Body of pancreas (tissue), 4 donors: ENCODE measurements around the gene LRRC1.

Experiments
- POLR2A ChIP-seq, 3 donors: fragments of 450-650 bp; IDR thresholded peaks; one replicate each; pipeline ENCODE4 v1.6.1; 2016; ENCODE audit warnings: antibody characterized with exemption in 3 of 3, mild to moderate bottlenecking in 2 of 3
- TF ChIP-seq, protein P1 (sequence below), 7 experiments: fragments of 450-650 bp in 4 of 7; fragments of 200-600 bp in 3 of 7; sonication (generic) in 3 of 7; IDR thresholded peaks; one replicate each; pipeline ENCODE4 v1.5.1; 2016 to 2019; ENCODE audit warnings: antibody characterized with exemption in 7 of 7

GRCh38 chr6:53850527-53850926 lies 55.7 kb downstream of the LRRC1 start:
- TF ChIP-seq, protein P1, sequence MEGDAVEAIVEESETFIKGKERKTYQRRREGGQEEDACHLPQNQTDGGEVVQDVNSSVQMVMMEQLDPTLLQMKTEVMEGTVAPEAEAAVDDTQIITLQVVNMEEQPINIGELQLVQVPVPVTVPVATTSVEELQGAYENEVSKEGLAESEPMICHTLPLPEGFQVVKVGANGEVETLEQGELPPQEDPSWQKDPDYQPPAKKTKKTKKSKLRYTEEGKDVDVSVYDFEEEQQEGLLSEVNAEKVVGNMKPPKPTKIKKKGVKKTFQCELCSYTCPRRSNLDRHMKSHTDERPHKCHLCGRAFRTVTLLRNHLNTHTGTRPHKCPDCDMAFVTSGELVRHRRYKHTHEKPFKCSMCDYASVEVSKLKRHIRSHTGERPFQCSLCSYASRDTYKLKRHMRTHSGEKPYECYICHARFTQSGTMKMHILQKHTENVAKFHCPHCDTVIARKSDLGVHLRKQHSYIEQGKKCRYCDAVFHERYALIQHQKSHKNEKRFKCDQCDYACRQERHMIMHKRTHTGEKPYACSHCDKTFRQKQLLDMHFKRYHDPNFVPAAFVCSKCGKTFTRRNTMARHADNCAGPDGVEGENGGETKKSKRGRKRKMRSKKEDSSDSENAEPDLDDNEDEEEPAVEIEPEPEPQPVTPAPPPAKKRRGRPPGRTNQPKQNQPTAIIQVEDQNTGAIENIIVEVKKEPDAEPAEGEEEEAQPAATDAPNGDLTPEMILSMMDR (IDR thresholded peaks at IDR 0.05) = no peak
- no peak for TF ChIP-seq POLR2A (IDR thresholded peaks at IDR 0.05)
